HG03342 (cell line): ENCODE results near the gene ZNF532.

ENCODE experiments used
- ATAC-seq: cut with Tn5 transposase; IDR thresholded peaks from one replicate; pipeline ENCODE4 v1.9.1; 2021; ENCODE audit warnings: mild to moderate bottlenecking, moderate library complexity; ENCODE audit not compliant: unreplicated experiment

Gene ZNF532

DNA sequence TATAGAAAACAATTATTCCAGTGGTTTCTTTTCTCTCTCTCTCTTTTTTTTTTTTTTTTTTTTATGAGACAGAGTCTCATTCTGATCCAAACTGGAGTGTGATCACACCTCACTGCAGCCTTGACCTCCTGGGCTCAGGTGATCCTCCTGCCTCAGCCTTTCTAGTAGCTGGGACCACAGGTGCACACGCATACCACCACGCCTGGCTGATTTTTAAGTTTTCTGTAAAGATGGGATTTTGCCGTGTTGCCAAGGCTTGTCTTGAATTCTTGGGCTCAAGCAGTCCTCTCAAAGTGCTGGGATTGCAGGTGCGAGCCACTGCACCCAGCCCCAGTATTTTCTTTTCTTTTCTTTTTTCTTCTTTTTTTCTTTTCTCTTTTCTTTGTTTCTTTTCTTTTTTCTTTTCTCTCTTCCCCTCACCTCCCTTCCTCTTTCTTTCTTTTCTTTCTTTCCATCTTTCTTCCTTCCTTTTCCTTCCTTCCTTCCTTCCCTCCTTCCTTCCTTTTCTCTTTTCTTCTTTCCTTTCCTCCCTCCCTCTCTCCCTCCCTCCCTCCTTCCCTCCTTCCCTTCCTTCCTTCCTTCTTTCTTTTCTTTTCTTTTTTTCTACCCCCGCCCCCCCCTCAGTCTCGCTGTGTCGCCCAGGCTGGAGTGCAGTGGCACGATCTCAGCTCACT lies 76.9 kb downstream of the ZNF532 start:
- ATAC-seq, result no peak

DNA sequence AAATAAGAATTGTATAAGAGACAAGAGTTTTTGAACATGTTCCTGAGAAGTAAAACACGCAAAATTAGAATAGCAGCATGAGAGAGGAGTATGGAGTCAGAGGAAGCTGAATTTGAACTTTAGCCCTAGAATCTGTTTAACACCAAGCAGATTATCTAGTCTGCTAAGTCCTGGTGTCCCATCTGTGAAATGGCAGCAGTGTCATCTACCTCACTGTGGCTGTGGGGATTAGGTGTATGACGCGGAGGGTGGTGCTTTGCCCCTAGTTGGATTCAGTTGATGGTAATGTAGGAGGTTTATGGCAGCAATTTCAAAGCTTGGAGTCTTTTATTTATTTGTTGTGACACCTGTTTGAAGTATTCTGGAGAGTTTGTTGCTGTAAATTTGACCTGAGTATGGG lies 79.2 kb downstream of the ZNF532 start:
- no peak for ATAC-seq

DNA sequence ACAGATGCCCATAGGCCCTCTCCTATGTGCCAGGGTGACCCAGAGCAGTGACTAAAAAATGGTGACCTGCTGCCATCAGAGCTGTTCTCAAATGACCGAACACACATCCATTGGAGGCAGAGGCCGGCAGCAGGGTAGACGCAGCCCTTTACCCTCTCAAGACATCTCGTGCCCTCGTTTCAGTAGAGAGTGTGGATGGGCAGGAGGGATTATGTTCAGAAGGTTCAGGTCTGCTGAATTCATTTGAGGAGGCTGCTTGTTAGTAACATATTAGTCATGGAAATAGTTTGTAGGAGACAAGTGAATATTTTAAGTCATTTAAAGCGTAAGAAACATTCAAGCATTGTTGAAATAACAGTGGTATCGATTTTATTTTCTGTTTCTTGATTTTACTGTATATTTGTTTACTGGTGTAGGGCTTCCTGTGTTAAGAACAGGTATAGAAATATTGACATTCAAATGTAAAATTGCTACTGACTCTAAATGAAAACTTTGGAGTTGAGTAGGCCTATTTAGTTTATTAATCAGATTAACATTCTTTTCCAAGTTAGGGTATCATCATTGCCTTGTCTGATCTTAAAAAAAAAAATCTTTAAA lies 82.6 kb downstream of the ZNF532 start:
- no peak for ATAC-seq

DNA sequence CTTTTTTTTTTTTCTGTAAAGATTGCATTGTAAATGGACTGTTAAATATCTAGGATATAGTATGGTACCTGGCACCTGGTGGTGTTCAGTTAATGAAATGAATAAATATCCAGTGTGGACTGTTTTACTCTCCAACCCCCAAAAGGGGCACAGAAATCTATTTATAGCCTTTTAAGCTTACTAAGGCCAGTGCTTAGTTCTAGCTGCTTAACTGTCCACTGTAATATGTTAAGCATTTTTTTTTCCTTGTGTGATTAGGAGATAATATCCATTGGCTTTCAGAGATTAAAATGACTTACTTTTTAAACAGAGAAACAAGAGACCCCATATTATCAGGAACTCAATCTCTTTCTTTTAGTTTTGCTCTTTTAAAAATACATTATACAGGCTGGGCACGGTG lies 84.4 kb downstream of the ZNF532 start:
- no peak for ATAC-seq

DNA sequence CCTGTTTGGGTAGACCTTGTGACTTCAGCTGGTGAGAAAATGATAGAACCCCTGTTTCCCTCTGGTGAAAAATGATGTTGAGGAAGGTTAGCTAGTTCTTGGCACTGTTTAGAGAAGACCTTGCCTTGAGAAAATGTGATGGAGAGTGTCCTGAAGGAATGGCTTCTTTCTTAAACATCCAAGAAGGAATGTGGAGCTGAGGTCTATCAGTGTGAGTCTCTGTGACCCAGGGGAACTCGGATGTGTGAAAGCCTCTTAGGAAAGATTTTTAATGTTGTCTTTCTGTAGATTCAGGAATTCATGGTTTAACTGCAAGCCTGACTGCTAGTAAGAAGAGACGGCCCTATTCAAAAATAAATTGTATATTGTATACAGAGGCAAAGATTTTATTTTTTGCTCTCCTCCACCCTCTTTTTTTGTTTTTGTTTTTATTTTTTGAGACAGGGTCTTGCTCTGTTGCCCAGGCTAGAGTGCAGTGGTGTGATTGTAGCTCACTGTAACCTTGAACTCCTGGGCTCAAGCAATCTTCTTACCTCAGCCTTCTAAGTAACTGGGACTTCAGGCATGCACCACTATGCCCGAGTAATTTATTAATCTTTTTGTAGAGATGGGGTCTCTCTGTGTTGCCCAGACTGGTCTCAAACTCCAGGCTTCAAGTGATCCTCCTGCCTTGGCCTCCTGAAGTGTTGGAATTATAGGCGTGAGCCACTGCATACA lies 87.5 kb downstream of the ZNF532 start:
- no peak for ATAC-seq

DNA sequence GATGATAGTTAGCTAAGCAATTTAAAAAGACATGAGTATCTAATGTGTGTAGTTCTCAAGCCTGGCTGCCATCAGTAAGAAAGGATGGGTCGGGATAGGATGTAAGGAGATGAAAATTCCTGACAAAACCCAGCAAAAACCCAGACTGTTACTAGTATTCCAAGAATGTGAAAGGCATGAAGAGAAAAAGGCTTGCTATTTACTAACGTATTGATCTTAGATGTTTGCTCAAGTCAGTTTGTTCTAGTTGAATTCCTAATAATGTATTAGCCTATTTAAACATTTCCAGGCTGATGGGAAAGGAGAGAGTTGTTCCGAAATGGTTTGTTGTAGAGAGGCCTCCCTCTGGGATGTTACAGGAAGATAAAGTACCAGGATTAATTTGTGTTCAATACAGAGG lies 88.2 kb downstream of the ZNF532 start:
- no peak for ATAC-seq

DNA sequence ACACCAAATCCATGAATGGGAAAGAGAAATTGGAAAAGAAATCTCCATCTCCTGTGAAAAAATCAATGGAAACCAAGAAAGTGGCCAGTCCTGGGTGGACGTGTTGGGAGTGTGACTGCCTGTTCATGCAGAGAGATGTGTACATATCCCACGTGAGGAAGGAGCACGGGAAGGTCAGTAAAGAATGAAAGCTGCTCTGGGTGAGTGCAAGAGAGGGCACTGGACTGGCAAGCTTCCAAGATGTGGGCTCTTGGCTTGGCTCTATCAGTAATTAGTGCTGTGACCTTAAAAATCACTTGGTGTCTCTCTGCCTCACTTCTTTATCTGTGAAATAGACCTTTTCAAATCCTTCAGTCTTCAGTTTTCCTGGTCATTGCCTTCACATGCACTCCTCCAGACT lies 89.0 kb downstream of the ZNF532 start:
- no peak for ATAC-seq

DNA sequence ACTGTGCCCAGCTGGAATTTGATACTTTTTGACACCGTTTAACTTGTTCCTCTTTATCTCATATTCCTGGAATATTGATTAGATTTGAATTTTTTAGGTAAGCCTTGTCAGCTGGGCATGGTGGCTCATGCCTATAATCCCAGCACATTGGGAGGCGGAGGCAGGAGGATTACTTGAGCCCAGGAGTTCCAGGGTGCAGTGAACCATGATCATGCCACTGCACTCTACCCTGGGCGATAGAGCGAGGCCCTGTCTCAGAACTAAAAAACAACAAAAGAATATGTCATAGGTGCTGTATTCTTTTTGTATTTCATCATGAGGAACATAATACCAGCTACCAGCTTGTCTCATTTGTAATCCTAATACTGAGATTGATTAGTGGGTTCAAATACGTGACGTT lies 90.3 kb downstream of the ZNF532 start:
- no peak for ATAC-seq

DNA sequence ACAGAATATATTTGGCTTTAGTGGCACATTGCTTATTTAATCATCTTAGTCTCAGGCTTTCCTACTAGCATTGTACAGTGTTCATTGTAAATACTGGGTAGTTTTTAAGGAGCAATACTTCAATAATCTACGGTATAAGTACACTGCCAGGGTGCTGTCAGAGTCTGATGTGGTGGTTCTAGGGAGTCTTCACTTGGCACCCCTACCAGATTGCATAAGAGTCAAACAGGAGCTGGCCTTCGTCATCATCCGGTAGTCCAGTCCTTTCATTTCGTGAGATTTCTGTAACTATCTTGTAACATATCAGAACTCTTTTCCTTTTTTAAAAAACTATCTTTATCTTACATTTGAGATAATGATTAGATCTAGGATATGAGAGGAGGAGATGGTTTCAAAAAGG lies 91.1 kb downstream of the ZNF532 start:
- no peak for ATAC-seq

DNA sequence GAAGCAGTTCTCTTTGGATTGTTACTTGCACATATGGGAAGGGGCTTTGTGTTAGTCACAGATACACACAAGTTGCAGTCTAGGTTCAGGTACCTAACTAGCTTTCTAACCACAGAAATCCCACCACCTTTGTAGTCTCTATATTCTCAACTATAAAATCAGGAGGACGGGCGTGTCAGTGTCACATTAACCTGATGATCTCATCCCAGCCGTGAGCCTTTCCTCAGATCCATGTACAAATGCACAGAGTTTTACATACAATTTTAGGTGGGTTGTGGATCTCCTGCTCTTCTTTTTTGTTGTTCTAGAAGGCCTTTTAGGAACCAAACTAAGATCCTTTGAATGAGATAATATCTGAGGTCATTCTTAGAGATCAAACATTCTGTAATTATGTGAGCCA lies 94.0 kb downstream of the ZNF532 start:
- no peak for ATAC-seq

DNA sequence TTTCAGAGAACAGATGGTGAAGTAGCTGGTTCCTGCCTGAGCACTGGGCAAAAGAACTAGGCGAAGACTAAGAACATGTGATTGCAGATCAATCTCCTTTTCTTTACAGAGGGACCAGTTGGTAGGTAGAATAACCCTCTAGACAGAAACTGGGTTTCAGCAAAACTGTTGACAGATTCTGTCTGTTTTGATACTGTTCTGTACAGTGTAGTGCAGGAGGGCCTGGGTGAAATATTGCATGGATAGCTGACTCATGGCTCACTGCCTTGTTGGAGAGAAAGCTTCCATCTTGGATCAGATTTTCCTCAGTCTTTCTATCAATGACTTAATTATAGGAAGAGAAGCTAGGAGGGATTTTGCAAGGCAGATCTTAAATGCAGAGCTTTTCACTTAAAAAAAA lies 95.8 kb downstream of the ZNF532 start:
- ATAC-seq, result no peak

DNA sequence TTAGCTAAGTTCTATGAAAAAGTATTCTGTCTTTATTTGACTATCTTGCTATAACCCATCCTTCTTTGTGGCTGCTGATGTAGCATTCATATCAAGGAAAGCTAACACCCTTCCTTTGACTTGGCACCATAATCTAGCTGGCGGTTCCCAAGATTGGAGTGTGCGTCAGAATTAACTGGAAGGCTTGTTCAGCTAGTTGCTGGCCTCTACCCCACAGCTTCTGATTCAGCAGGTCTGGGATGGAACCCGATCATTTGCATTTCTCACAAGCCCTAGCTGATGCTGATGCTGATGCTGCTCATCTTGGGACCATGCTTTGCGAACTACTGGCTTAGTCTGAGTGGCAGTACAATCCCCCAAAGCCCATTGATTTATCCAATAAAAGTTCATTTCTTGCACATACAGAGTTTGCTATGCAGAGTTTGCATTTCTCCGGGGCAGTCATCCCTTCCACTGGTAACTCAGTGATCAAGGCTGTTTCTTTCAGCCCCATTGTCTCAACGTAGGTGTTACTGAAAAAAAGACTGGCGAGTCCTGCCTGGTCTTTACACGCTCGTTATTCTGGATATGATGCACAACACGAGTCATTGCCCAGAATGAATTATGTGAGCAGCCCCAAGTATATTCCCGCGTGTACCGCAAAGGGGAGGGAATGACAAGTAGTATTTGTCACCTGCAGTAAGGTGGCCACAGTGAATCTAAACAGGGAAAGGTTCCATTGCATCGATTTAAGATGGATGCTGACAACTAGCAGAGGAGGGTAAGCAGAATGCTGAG lies 96.5 kb downstream of the ZNF532 start:
- ATAC-seq, result no peak

DNA sequence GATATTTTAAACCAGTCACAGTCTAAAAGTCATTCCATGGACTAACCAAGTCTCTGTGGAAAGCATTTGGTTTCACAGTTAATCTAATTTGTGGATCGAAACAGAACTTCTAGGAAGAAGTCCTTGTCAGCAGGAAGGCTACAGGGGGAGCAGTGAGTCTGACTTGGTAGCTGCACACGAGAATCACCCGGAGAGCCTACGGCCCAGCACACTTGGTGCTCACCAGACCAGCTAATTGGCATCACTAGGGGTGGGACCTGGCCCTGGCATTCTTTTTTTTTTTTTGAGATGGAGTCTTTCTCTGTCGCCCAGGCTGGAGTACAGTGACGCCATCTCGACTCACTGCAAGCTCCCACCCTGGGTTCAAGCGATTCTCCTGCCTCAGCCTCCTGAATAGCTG lies 97.7 kb downstream of the ZNF532 start:
- ATAC-seq, result no peak

DNA sequence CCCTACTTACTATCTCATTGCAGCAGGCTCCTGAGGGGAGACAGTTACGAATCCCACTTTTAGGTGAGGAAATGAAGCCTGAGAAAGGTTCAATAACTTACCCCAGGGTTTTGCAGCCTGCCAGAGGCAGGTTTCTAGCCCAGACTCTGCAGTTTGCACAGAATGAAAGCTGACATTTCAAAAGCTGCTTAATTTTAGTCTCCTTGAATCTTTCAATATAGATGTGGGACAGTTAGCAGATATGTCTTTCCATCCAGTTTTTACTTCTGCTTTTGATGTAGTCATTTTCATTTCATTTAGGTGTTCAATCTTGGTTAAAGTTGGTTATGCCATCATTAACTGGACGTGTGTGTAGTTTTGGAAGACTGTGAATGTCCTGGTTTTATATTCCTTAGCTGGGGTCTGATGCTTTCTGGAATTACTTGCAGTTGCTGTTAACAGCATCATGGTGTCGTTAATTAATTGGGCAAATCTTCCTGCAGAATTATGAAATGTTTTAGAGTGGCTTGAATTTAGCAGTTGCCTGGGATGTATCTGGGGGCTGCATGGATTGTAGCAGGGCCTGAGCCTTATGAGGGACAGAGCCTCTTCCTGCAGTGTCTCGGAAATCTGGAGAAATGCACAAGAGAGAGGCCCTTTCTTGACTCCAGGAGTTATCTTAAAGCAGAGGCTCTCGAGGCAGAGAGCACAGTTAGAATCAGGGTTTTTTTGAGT lies 100.8 kb downstream of the ZNF532 start:
- no peak for ATAC-seq

DNA sequence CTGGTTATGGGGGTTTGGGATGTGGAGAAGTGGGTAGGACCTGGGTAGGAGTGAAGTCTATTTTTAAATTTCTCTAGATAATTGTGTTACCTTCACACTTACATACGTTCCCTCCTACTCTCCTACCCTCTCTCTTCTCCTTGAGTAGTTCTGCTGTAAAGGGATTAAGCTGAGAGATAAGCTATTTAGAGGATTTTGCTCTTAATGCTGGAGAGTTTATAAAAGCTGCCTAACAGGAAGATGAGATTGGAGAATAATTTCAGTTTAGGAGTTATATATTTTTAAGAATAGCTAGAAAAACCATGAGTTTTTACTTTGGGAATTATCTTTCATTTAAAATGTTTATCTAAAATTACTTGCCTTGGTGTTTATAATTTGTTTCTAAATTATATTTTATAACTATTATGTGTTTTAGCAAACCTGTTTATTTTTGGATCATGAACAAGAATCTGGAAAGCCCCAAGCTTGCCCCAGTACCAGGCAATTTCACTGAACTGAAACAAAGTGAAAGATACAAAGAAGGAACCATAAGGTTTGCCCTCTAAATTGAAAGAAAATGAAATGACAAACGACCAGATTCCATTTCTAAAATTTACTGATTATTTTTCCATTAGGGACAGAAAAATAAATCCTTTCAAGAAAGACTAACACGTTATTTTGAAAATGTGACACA lies 101.5 kb downstream of the ZNF532 start:
- no peak for ATAC-seq

DNA sequence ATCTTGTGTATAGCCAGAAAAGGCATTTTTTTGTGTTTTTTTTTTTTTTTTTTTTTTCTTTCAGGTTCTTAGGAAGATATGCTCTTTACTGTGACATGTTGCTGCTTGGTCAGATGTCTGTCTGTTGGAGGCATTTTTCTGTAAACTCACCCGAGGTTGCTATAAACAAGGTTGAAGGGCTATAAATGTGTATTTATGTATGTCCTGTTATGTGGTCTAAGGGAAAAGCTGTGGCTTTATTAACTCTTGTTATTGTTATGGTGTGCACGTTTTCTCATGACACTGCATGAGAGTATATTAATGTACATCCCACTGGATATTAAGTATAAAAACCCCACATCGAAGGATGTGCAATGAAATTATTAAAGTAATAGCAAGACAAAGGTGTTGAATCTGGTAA lies 102.0 kb downstream of the ZNF532 start:
- no peak for ATAC-seq

DNA sequence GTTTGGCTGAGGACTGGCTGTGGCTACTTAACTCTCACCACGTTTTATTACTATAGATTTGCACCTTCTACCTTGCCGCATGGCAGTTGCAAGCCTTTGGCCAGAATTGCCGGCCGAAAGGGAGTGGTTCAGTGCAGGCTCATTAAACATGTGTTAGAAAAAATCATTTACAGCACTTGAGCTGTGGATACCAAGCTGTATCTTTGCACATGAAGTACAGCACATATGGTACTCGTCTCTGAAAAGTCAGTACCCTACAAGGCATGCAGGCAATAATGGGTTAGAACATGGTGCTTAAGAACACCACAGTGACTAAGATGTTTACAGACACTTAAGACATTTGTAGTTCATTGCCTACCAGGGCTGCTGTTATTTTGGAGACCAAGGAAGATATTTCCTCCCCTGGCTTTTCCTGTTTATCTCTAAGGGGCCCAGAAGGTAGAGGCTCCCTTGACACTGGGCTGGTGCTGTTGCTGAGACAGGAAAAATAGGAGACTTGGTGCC lies 103.1 kb downstream of the ZNF532 start:
- ATAC-seq, result no peak

DNA sequence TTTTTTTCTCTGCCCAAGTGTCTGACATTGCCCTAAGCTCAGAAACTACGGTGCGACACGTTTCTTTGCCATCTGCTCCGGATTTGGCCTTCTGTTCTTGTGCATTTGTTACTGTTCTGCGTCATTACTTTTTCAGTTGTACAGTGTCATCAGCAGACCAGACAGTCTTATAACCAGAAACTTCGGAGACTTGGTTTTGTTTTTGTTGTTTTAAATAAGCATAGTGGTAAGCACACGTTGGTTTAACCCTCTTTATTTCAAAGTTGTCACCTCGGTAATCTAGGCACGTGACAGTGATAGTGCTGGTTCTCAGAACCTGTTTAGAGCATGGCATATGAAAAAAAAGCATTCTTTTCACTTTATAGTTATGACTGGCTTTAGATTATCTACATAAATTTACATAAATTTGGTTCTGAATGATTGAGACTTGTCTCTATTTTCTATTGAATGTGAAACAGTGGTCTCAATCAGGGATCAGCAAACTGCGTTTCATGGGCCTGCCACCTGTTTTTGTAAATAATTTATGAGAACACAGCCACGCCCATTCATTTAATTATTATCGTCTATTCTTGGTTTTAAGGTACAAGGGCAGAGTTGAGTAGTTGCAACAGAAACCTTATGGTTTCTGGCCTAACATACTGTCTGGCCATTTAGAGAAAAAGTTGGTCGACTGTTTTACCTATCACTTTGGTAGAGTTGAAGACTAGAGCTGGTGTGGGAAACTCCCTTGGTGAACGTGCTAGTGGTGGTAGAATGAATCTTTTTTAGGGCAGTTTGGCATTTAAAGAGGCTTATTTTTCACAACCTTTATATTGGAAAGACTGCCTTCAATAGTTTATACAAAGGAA lies 106.5 kb downstream of the ZNF532 start:
- peak; percentile 81 for ATAC-seq

DNA sequence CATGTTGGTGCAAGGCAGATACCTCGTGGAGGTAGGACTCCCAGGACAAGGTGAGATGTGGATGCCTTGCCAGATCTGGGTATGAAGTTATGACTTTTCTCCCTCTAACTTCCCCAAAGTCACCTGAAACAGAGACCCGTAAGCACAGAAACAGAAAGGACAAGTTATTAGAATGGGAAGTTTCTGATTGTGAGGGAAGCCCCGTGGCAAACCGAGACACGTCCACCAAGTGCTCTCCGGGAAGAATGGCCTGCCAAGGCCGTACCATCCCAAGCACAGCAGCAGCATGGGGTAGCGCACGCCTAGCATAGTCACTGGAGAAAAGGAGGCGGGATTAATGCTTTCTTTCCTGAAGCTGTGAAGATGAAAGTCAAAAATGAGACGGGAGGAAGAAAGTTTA lies 110.6 kb downstream of the ZNF532 start:
- no peak for ATAC-seq
